ENCODE data around the gene SHF.

Gene SHF

DNA sequence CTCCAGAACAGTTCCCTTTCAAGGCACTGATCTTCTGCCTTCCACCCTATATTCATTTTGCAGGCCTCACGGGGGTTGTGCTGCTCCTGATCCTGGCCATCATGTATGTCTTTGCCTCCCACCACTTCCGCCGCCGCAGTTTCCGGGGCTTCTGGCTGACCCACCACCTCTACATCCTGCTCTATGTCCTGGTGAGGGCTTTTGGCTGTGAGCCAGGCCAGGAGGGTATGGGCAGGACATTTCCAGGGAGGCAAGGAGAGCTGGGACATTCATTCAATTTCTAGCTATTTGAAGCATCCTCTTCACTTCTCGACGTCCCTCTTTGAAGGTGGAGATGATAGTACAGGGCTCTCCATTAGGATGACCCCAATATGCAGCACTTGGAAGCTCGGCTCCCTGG, 32.0 kb downstream of the SHF start:
- Histone ChIP-seq H3F3A (ENCODE audit: low read depth) (no peaks in the 10 kb centered on the region), H3K9me2 (replicated peaks; ENCODE audit: low read depth, low read length) (no peaks in the 10 kb centered on the region), H3K4me2 (ENCODE audit: low read depth, low read length, poor library complexity, severe bottlenecking) (no peak overlapping the region), H2AFZ (ENCODE audit: low read length) (no peak overlapping the region), H3K27me3 (ENCODE audit: insufficient read depth, low read length, poor library complexity, severe bottlenecking) (no peaks in the 10 kb centered on the region), H3K79me2 (ENCODE audit: insufficient read depth, low read length) (no peaks in the 10 kb centered on the region), H3K9ac (ENCODE audit: low read depth, low read length, poor library complexity, severe bottlenecking) (no peak overlapping the region), H3K4me1 (ENCODE audit: insufficient read depth, low read length, poor library complexity, severe bottlenecking) (no peaks in the 10 kb centered on the region), H4K20me1 (ENCODE audit: insufficient read depth, low read length, poor library complexity, severe bottlenecking) (no peaks in the 10 kb centered on the region), H3K9me3 (ENCODE audit: insufficient read depth, low read depth, low read length) (no peaks in the 10 kb centered on the region), H3K36me3 (ENCODE audit: insufficient read depth, low read length) (no peaks in the 10 kb centered on the region), H3K4me3 (ENCODE audit: low read length, poor library complexity, severe bottlenecking) (no peak overlapping the region)
- no peak for TF ChIP-seq EZH2phosphoT487 (IDR thresholded peaks at IDR 0.05; ENCODE audit: borderline replicate concordance)
- TF ChIP-seq, protein P1, sequence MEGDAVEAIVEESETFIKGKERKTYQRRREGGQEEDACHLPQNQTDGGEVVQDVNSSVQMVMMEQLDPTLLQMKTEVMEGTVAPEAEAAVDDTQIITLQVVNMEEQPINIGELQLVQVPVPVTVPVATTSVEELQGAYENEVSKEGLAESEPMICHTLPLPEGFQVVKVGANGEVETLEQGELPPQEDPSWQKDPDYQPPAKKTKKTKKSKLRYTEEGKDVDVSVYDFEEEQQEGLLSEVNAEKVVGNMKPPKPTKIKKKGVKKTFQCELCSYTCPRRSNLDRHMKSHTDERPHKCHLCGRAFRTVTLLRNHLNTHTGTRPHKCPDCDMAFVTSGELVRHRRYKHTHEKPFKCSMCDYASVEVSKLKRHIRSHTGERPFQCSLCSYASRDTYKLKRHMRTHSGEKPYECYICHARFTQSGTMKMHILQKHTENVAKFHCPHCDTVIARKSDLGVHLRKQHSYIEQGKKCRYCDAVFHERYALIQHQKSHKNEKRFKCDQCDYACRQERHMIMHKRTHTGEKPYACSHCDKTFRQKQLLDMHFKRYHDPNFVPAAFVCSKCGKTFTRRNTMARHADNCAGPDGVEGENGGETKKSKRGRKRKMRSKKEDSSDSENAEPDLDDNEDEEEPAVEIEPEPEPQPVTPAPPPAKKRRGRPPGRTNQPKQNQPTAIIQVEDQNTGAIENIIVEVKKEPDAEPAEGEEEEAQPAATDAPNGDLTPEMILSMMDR (conservative IDR thresholded peaks at IDR 0.05; ENCODE audit: low read length) = no peak

DNA sequence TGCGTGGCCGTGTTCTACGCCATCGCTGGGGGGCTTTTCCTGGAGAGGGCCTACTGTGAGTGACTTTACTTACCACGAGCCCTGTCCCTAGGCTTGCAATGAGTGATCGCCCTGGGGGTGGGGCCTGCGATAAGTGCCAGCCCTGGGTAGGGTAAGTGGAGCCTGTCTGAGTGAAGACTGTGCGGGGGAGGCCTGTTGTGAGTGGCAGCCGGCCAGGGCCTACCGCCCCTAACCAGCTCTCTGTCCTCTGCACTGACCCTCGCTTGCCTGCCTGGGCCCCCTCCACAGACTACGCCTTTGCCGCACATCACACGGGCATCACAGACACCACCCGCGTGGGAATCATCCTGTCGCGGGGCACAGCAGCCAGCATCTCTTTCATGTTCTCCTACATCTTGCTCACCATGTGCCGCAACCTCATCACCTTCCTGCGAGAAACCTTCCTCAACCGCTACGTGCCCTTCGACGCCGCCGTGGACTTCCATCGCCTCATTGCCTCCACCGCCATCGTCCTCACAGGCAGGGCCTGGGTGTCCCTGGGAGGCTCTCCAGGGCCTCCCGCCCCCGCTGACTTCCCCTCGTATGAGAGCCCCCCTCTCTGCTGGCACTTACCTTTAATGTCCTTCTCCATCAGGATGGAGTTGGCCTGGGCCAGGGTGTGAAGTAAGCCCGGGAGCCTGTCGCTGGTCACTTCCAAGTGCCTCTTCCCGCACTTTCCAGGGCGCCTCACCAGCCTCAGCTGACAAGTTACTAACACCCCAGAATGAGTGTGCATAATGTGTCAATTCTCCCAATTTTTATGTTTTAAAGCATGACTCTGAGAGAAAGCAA, 35.6 kb downstream of the SHF start:
- H3K9ac ChIP-seq (ENCODE audit: low read depth, low read length, poor library complexity, severe bottlenecking) = no peak overlapping the region
- no peaks in the 10 kb centered on the region for H3K79me2 ChIP-seq (ENCODE audit: insufficient read depth, low read length)
- H3K9me3 ChIP-seq (ENCODE audit: insufficient read depth, low read depth, low read length) = no peaks in the 10 kb centered on the region
- H2AFZ ChIP-seq (ENCODE audit: low read length) = no peak overlapping the region
- H3K9me2 ChIP-seq (replicated peaks; ENCODE audit: low read depth, low read length) = no peaks in the 10 kb centered on the region
- H4K20me1 ChIP-seq (ENCODE audit: insufficient read depth, low read length, poor library complexity, severe bottlenecking) = no peaks in the 10 kb centered on the region
- peaks cover 5% of the 10 kb centered on the region for H3K4me1 ChIP-seq (ENCODE audit: insufficient read depth, low read length, poor library complexity, severe bottlenecking)
- H3K4me2 ChIP-seq (ENCODE audit: low read depth, low read length, poor library complexity, severe bottlenecking) = no peak overlapping the region
- H3K36me3 ChIP-seq (ENCODE audit: insufficient read depth, low read length) = no peaks in the 10 kb centered on the region
- no peak overlapping the region for H3K4me3 ChIP-seq (ENCODE audit: low read length, poor library complexity, severe bottlenecking)
- H3K27me3 ChIP-seq (ENCODE audit: insufficient read depth, low read length, poor library complexity, severe bottlenecking) = no peaks in the 10 kb centered on the region
- TF ChIP-seq EZH2phosphoT487 (IDR thresholded peaks at IDR 0.05; ENCODE audit: borderline replicate concordance) = no peak
- TF ChIP-seq, protein P1 (conservative IDR thresholded peaks at IDR 0.05; ENCODE audit: low read length) = no peak
- no peaks in the 10 kb centered on the region for H3F3A ChIP-seq (ENCODE audit: low read depth)

DNA sequence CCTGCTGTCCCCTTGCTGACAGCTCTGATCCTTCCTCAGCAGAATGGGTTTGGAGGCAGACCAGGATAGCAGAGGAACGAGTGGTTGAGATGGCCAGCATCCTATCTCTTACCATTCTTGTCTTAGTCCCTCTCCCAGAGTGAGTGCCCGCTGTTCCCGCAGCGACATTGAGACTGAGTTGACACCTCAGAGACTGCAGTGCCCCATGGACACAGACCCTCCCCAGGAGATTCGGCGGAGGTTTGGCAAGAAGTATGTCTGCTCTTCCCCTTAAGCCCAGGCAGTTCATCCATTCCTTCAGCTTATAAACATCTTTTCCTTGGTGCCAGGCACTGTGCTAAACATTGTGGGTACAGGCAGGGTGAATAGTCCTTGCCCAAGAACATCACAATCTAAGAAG, 36.8 kb downstream of the SHF start:
- H3K4me2 ChIP-seq (ENCODE audit: low read depth, low read length, poor library complexity, severe bottlenecking) = no peak overlapping the region
- no peak overlapping the region for H3K4me3 ChIP-seq (ENCODE audit: low read length, poor library complexity, severe bottlenecking)
- H4K20me1 ChIP-seq (ENCODE audit: insufficient read depth, low read length, poor library complexity, severe bottlenecking) = no peaks in the 10 kb centered on the region
- H3K36me3 ChIP-seq (ENCODE audit: insufficient read depth, low read length) = no peaks in the 10 kb centered on the region
- no peaks in the 10 kb centered on the region for H3K9me2 ChIP-seq (replicated peaks; ENCODE audit: low read depth, low read length)
- H3K27me3 ChIP-seq (ENCODE audit: insufficient read depth, low read length, poor library complexity, severe bottlenecking) = no peaks in the 10 kb centered on the region
- TF ChIP-seq, protein P1 (conservative IDR thresholded peaks at IDR 0.05; ENCODE audit: low read length) = no peak
- no peak for TF ChIP-seq EZH2phosphoT487 (IDR thresholded peaks at IDR 0.05; ENCODE audit: borderline replicate concordance)
- peaks cover 5% of the 10 kb centered on the region for H3K4me1 ChIP-seq (ENCODE audit: insufficient read depth, low read length, poor library complexity, severe bottlenecking)
- H3F3A ChIP-seq (ENCODE audit: low read depth) = no peaks in the 10 kb centered on the region
- H2AFZ ChIP-seq (ENCODE audit: low read length) = no peak overlapping the region
- H3K9me3 ChIP-seq (ENCODE audit: insufficient read depth, low read depth, low read length) = no peaks in the 10 kb centered on the region
- no peak overlapping the region for H3K9ac ChIP-seq (ENCODE audit: low read depth, low read length, poor library complexity, severe bottlenecking)
- H3K79me2 ChIP-seq (ENCODE audit: insufficient read depth, low read length) = no peaks in the 10 kb centered on the region

Data from Loucy (cell line).